HG03460 (cell line): Measurements from ENCODE around the gene OR10P1.
"Not testable (repeated sequence)": the region's sequence is repeated elsewhere in the genome, so short reads cannot be mapped to it uniquely, and the experiment has no call there.

Experiments used
- ATAC-seq: cut with Tn5 transposase; IDR thresholded peaks from one replicate; pipeline ENCODE4 v1.9.1; 2021; ENCODE audit not compliant: unreplicated experiment

Gene OR10P1, protein sequence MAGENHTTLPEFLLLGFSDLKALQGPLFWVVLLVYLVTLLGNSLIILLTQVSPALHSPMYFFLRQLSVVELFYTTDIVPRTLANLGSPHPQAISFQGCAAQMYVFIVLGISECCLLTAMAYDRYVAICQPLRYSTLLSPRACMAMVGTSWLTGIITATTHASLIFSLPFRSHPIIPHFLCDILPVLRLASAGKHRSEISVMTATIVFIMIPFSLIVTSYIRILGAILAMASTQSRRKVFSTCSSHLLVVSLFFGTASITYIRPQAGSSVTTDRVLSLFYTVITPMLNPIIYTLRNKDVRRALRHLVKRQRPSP

DNA sequence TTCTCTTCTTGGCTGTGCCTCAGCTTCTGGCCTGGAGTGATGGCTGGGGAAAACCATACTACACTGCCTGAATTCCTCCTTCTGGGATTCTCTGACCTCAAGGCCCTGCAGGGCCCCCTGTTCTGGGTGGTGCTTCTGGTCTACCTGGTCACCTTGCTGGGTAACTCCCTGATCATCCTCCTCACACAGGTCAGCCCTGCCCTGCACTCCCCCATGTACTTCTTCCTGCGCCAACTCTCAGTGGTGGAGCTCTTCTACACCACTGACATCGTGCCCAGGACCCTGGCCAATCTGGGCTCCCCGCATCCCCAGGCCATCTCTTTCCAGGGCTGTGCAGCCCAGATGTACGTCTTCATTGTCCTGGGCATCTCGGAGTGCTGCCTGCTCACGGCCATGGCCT is at the start of gene OR10P1:
Gene OR10P1, plus strand, starts transcription at position 40 of the 400 bp plus-strand sequence. Its CDS starts 0 bp downstream, at position 40.
- ATAC-seq: no peak

DNA sequence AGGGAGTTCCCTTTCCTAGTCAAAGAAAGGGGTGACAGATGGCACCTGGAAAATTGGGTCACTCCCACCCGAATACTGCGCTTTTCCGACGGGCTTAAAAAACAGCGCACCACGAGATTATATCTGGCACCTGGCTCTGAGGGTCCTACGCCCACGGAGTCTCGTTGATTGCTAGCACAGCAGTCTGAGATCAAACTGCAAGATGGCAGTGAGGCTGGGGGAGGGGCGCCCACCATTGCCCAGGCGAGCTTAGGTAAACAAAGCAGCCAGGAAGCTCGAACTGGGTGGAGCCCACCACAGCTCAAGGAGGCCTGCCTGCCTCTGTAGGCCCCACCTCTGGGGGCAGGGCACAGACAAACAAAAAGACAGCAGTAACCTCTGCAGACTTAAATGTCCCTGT is 46.5 kb upstream of the OR10P1 start:
- not testable (repeated sequence) for ATAC-seq

DNA sequence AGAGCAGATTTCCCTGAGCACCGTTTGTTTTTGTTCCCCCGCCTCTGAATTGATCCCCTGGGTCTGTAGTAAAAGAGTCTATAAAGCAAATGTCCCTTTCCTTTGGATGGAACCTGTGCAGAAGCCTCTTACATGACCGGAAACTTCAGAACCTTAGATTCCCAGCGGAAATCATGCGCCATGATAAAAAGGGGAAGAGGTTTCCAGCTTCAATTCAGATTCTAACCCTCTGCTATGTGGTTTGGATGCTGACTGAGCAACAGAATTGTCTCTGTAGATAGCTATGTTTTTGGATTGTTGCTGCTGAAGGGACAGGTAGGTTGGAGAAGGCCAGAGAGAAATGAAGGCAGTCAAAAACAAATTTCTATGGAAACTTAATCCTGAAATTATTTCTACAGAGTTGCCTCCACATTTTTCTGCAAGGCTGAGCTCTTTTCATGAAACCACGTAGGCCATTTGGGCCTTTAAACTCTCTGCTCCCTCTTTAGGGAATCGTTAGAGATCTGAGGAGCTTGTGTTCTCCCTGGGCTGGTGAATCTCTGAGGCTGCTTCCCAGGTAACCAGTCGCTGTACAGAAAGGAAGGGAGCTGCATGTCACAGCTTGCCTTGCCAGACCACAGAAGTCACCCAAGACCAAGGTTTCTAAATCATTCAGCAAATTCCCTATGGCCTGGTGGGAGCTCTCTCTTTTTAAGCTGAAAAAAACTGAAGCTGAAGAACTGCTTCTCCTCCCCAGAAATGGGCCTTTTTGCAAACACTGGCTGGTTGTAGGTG is 28.7 kb upstream of the OR10P1 start:
- no peak for ATAC-seq

DNA sequence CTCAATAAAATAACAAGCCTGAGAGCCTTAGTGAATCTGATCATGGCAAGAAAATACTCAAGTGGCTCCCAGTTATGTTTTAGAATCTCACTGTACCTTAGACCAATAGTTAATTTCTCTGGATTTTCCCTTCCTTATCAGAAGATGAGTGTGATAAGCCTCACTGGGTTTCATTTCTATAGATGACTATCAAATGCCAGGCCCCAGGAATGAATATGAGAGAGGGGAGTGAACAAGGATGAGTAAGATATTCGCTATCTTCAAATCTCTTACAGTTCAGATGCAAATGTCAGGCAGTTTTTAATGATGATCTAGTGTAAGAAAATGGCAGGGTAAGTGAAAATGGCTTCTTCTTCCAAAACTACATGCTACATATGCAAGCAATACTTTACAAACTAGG is 26.1 kb upstream of the OR10P1 start:
- ATAC-seq: no peak

DNA sequence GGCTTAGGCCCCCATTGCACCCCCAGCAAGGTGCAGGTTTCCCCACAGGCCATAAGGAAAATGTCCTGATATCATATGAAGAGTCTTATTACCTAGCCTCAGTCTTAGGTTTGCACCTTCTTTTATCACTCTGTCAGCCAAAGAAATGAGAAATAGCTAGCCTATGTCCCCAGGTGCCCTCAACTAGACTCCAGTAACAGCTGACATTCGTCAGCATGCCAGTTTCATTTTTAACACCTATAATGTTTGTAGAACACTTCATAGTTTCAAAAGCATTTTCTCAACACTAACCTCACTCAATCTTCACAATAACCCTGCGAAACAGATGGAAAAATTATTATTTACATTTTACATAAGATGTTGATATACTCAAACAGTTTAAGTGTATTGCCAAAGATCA is 24.0 kb upstream of the OR10P1 start:
- no peak for ATAC-seq

DNA sequence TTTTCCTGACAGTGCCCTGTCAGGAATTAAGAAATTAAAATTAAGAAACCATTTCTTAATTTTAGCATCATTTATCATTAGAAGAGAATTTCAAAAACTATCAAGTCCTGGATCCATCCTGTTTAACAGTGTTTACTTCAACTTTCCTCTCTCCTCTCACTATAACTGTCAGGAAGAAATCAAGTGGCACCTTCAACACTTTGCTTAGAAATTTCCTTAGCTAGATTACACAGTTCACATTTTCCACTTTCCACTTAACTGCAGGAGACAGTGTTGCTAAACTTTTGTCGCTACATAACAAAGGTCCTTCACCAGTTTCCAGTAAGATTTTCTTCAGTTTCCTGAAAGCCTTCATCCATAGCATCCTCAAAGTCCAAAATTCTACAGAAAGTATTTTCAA is 21.9 kb upstream of the OR10P1 start:
- ATAC-seq: no peak

DNA sequence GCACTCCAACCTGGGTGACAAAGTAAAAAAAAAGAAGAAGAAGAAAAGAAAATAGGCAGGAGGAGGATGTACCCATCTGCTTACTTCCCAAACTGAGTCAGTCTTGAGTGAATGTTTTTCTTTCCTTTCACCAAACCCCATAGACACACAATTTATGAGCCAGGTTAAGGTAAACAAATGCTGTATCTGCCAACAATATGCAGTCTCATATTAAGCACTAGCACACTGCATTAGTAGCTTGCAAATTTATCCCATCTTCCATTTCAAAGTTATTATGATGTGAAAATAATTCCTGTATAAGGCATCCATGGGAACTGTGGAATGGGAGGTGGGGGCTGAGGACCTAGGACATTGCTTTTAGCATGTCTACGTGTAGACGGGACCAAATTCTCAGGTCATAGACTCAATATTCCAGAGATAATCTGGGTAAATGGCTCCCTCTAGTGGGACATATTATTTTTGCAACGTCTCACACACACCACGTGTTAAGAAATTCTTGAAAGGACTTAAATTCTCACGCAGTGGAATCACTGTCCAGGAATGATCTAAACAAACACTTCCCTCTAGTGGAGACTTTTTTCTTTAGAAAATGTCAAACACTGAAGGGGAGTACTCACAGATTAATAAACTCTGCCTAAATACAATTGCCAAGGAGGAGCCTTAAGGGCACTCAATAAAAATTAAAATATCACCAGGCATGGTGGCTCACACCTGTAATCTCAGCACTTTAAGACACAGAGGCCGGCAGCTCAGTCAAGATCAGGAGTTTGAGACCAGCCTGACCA is 17.1 kb upstream of the OR10P1 start:
- ATAC-seq: peak; percentile 83

DNA sequence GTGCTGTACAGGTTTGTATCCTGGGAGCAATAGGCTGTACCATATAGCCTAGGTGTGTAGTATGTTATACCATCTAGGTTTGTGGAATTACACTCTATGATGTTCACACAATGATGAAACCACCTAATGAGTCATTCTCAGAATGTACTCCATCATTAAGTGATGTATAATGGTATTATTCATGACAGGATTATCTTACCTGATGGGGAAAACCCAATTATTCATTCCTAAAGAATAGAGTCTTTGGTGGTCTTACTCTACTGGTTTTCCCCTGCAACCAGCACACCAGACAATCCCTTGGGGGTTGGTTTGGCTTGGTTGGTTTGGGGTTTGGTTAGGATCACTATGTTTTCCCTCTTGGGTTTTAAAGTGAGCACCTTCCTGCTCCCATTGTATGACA is 12.6 kb upstream of the OR10P1 start:
- ATAC-seq: peak; percentile 55

DNA sequence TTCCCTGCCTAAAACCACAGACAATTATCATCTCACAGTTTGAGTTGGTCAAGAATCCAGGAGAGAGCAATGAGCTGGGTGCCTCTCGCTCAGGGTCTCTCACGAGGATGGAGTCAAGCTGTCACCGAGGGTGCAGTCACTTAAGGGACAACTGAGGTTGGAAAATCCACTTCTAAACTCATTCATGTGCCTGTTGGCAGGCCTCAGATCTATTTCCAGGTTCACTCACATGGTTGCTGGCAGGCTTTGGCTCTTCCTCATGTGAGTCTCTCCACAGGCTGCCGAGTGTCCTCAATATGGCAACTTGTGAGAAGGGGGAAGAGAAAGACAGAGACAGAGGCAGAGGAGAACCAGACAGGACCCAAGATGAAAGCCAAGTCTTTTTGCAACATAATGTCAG is 10.5 kb upstream of the OR10P1 start:
- no peak for ATAC-seq

DNA sequence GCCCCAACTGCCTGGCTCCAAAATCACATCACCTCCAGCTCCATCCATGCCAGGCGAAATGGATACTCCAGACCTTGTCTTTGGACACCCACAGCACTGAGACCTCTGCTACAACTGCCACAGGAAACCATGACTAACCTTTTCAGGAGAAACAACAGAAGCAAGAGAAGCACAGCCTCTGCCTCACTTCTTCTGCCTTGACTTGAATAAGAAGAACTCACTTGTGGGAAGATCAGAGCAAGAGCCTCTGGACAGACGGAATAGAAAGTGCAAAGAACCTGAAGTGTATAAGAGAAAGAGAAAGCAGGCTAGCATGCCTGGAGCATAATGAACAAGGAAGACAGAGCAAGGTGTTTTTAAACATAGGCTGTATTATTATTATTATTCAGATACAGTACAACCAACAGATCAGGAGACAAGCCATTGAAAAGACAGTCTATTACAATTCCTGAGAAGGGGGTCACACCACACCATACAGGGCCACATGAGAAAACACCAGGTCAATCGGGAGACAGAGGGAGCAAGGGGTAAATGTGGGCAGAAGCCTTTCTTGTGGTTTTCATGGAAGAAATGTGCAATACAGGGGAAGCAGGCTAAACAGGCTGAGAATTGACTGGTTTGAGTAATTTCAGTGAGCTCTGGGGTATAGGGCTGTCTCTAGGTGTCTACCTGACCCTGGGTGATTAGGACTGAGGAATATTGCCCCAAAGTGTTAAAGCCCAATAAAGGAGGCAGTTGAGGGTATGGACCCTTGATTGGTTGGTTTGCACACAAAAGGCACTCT is 7.4 kb upstream of the OR10P1 start:
- ATAC-seq: no peak

DNA sequence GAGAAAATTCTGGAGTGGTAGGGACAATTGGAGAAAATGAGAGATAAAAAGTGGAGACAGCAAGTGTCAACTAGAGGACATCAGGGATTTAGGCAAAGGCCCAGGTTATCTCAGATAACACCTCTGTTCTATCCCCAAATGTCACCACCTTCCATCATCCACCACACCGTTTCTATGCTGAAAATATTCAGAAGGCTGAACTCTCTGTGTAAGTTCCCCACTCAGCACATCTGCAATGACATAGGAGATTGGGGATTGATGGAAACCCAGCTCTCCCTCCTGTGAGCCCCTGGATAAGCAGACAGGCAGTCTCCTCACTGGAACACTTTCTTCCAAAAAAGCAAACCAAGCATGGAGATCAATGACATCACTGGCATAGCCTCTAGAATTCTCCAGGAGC is 5.6 kb upstream of the OR10P1 start:
- ATAC-seq: no peak

DNA sequence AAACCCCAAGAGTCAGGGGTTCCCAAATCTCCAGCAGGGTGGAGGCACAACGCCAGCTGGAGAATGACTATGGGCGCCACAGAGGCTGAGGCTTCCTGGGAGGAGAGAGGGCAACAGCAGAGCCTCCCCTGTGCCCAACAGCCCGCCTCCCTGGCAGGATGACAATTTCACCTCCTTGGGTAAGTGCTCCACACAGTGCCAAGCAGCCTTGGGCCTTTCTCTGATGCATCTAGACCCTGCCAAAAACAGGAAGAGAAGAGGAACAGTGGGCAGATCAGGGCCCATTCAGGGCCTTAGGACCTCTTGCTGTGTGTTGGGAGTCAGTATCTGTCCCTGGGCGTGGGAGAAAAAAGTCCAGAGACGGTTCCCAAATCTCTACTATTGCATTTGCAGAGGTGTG is 5.0 kb upstream of the OR10P1 start:
- ATAC-seq: no peak

DNA sequence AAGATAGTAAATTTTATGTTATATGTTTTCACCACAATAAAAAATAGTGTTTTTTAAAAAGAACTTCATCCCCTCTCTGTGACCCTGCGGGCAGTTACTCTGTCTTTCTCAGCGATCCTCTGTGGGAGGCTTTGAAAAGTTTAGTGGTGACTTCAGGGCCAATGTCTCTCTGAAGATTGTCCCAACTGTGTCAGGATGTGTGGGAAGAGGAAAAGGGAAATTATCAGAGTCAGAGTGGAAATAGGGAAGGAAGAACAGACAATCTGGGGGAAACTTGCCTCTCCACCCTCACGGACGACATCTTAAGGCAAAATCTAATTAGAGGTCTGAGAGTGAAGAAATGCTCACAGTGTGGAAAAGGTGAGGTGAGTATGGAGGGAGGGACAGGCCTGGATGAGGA is 3.5 kb upstream of the OR10P1 start:
- ATAC-seq: no peak

DNA sequence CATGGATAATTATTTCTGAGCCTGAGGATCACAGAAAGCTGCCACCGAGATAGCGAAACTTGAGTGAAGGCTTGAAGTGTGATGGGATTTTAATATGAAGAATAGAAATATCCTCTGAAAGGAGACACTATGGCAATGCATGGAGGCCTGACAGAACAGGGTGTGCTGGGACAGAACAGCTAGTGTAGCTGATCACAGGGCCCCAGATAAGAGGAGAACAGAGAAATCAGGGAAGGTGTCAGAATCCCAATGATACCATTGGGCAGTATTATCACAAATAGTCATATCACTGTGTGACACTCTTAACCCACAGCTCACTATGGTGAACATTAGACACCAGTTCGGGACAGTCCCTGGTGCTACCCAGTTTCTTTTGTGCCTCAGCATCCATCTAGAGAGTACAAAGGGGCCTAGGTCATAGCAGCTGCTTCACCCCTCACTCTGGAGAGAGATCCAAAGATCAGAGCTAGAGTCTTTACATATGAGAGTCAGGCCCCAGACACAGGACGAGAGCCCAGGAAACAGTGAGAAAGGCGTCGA is 506 bp upstream of the OR10P1 start:
- no peak for ATAC-seq

DNA sequence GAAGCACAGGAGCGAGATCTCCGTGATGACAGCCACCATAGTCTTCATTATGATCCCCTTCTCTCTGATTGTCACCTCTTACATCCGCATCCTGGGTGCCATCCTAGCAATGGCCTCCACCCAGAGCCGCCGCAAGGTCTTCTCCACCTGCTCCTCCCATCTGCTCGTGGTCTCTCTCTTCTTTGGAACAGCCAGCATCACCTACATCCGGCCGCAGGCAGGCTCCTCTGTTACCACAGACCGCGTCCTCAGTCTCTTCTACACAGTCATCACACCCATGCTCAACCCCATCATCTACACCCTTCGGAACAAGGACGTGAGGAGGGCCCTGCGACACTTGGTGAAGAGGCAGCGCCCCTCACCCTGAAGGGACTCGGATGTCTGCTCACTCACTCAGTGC is 775 bp downstream of the OR10P1 start:
- ATAC-seq: no peak

DNA sequence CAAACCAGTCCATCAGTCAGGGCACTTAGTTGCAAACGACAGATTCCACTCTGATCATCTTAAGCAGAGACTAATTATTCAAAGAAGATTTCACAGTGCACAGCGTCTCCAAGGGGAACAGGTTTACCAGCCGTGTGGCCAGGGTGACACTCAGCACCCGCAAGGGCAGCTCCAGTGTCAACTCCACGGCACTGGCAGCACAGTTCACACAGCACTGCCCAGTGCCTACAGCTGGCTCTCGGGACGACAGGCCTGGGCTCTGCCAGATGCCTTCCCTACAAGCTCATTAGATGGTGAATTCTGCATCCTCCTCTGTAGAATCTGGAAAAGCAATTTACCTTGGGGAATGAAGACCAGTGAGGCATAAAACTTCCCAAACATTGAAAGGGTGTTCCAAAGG is 4.9 kb downstream of the OR10P1 start:
- no peak for ATAC-seq

DNA sequence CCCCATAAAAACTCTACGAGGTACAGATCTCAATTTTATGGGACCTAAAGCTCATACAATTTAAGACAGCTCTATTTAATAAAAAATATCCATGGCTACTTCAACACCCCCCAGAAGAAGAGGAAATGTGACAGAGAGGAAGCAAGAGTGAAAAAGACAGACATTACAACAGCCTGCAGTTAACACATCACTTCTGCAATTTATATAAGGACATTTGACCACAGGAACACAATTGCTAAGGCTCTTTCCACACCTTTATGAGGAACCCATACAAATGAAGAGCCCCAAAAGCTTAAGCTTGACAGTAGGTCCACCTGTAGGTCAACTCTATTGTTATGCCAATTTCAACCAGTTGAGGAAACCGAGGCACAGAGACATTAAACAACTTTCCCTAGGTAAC is 5.6 kb downstream of the OR10P1 start:
- no peak for ATAC-seq

DNA sequence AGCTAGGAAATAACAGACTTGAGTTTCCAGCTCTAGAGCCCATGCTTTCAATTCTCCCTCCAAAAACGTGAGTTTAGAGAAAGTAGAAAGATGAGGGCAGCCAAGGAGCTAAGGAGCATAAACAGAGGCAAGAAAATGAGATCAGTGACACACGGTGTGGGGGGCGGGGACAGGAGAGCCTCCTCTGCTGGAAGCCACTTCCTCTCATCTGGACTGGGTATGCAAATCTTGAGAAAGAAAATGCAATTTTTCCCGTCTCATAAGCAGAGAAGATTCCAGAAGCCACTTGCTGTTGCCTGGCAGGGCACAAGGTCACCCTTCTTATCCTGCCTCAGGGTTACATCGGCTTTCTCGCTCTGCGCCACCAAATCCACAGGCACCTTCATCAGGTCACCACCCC is 6.0 kb downstream of the OR10P1 start:
- no peak for ATAC-seq

DNA sequence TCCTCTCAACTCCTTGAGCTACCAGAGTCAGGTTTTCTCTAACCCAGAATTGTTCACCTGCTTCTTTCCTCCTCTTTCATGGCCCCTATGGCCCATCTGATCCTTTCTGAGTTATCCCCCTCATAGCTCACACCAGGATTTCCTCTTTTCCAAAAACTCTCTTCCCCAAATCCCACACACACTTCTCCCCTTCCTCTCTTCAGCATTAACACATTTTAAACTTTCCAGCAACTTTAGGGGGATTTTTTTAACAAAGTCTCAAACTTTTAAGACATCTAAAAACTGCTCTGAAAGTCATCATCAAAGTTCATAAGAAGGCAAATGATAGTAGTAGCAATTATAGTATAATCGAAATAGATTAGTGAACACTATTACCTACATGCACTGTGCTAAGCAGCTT is 7.9 kb downstream of the OR10P1 start:
- ATAC-seq: no peak

DNA sequence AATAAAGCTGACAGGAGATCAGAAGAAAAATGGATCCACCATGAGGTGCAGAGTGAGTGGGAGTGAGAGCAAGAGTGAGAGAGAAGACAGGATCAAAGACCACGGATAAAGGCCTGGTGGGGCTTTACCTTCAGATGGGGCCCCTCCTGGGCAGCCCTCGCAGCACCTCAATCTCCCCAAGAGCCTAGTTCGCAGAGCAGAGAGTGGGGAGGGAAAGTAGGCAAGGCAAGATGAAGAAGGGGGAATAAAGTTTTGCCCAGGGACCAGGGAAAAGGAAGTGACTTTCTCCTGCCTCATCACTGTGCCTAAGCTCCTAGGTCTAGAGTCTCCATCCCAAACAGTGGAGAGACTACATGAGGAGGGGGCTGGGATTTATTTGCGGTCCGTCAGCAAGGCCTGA is 10.3 kb downstream of the OR10P1 start:
- ATAC-seq: no peak
